K562 (cell line): ENCODE results near the gene SLA2. TPM values are rescaled to one million over a fixed set of nuclear protein-coding genes. Genes with fewer than 3 reads are reported as not detected.

Source experiments
- ARID1B ChIP-seq: fragments of 450-650 bp; IDR thresholded peaks from 2 replicates; pipeline ENCODE4 v1.6.1; 2016; ENCODE audit warnings: antibody characterized with exemption, mild to moderate bottlenecking, inconsistent platforms
- ARID2 ChIP-seq: fragments of 450-650 bp; IDR thresholded peaks from 2 replicates; pipeline ENCODE4 v1.6.1; 2017; ENCODE audit warnings: antibody characterized with exemption, mild to moderate bottlenecking
- CEBPG ChIP-seq, 3 experiments: fragments of 200-800 bp in 1 of 3; sonication (Bioruptor generic) in 1 of 3; sonication (generic) in 1 of 3; formaldehyde crosslinking in 1 of 3; IDR thresholded peaks in 2 of 3; conservative IDR thresholded peaks in 1 of 3; 2 replicates each; pipeline versions ENCODE4 v1.6.1 to v1.8.0; 2016 to 2022; ENCODE audit warnings: missing compliant biosample characterization in 2 of 3, missing genetic modification characterization in 2 of 3, mild to moderate bottlenecking in 1 of 3, missing genetic modification reagents in 1 of 3
- CREM ChIP-seq: IDR thresholded peaks from 2 replicates; pipeline ENCODE4 v1.6.1; 2014; ENCODE audit warnings: antibody characterized with exemption, low read depth
- FOXK2 ChIP-seq, 2 experiments: fragments of 450-650 bp; IDR thresholded peaks in 1 of 2; conservative IDR thresholded peaks in 1 of 2; 2 replicates each; pipeline ENCODE4 v1.6.1; 2016; ENCODE audit warnings: low read depth in 2 of 2, mild to moderate bottlenecking in 1 of 2
- GABPB2 ChIP-seq: fragments of 250-450 bp; sonication (Bioruptor Pico); conservative IDR thresholded peaks from 2 replicates; pipeline ENCODE4 v1.5.1; 2021; ENCODE audit warnings: mild to moderate bottlenecking
- HLTF ChIP-seq: fragments of 450-650 bp; IDR thresholded peaks from 2 replicates; pipeline ENCODE4 v1.6.1; 2016
- HSF4 ChIP-seq: fragments of 250-450 bp; sonication (Bioruptor Pico); IDR thresholded peaks from 2 replicates; pipeline ENCODE4 v2.1.2; 2022; ENCODE audit warnings: mild to moderate bottlenecking, moderate library complexity, borderline replicate concordance
- NCOA2 ChIP-seq, 2 experiments: fragments of 450-650 bp; IDR thresholded peaks; 2 replicates each; pipeline ENCODE4 v1.6.1; 2018; ENCODE audit warnings: mild to moderate bottlenecking in 2 of 2, moderate library complexity in 1 of 2; ENCODE audit not compliant: partially characterized antibody in 2 of 2
- NFRKB ChIP-seq: fragments of 450-650 bp; IDR thresholded peaks from 2 replicates; pipeline ENCODE4 v1.6.1; 2016; ENCODE audit warnings: low read depth
- PHF21A ChIP-seq: fragments of 450-650 bp; IDR thresholded peaks from 2 replicates; pipeline ENCODE4 v1.6.1; 2017; ENCODE audit warnings: low read depth, borderline replicate concordance
- RBFOX2 ChIP-seq: fragments of 200-400 bp; formaldehyde crosslinking; IDR thresholded peaks from 2 replicates; pipeline ENCODE4 v1.6.1; 2017; ENCODE audit warnings: low read depth, mild to moderate bottlenecking, low read length, moderate library complexity
- RBM25 ChIP-seq: fragments of 200-400 bp; formaldehyde crosslinking; IDR thresholded peaks from 2 replicates; pipeline ENCODE4 v1.6.1; 2018; ENCODE audit warnings: low read length, low read depth, moderate library complexity; ENCODE audit not compliant: severe bottlenecking
- RBM39 ChIP-seq: fragments of 200-400 bp; formaldehyde crosslinking; optimal IDR thresholded peaks from 2 replicates; pipeline ENCODE3; 2018; ENCODE audit warnings: low read depth, low read length
- RFX1 ChIP-seq: fragments of 450-650 bp; IDR thresholded peaks from 2 replicates; pipeline ENCODE4 v1.6.1; 2016; ENCODE audit warnings: mild to moderate bottlenecking, moderate library complexity
- SIN3A ChIP-seq, 2 experiments: fragments of 150-350 bp in 1 of 2; IDR thresholded peaks; 2 replicates each; pipeline ENCODE4 v1.6.1; 2011 to 2016; ENCODE audit warnings: borderline replicate concordance in 2 of 2, low read depth in 2 of 2, low read length in 2 of 2, mild to moderate bottlenecking in 2 of 2, moderate library complexity in 2 of 2; ENCODE audit not compliant: control insufficient read depth in 1 of 2
- SMARCB1 ChIP-seq: IDR thresholded peaks from 2 replicates; pipeline ENCODE4 v1.6.1; 2011; ENCODE audit warnings: improper control_type of control experiment, low read depth; ENCODE audit not compliant: insufficient read length
- SNRNP70 ChIP-seq: fragments of 200-400 bp; formaldehyde crosslinking; optimal IDR thresholded peaks from 2 replicates; pipeline ENCODE3; 2017; ENCODE audit warnings: low read depth, low read length
- TCF3 ChIP-seq: sonication (generic); formaldehyde crosslinking; IDR thresholded peaks from 2 replicates; pipeline ENCODE4 v1.4.0; 2020; ENCODE audit warnings: mild to moderate bottlenecking, missing genetic modification reagents
- TFAP4 ChIP-seq: sonication (generic); formaldehyde crosslinking; IDR thresholded peaks from 2 replicates; pipeline ENCODE4 v1.8.0; 2022; ENCODE audit warnings: missing genetic modification reagents, mild to moderate bottlenecking, moderate library complexity, borderline replicate concordance
- TRIM24 ChIP-seq, 2 experiments: fragments of 450-650 bp; IDR thresholded peaks; 2 replicates each; pipeline ENCODE4 v1.6.1; 2016
- U2AF1 ChIP-seq: fragments of 200-400 bp; formaldehyde crosslinking; optimal IDR thresholded peaks from 2 replicates; pipeline ENCODE3; 2017; ENCODE audit warnings: mild to moderate bottlenecking, low read depth, low read length, moderate library complexity
- ZKSCAN1 ChIP-seq: fragments of 150-350 bp; IDR thresholded peaks from 2 replicates; pipeline ENCODE4 v1.6.1; 2016; ENCODE audit warnings: low read depth, low read length
- ZNF239 ChIP-seq: fragments of 250-450 bp; sonication (Bioruptor Pico); IDR thresholded peaks from 2 replicates; pipeline ENCODE4 v1.4.0; 2020; ENCODE audit warnings: mild to moderate bottlenecking
- ZNF263 ChIP-seq: sonication (generic); formaldehyde crosslinking; IDR thresholded peaks from 2 replicates; pipeline ENCODE4 v1.8.0; 2022; ENCODE audit warnings: mild to moderate bottlenecking, missing genetic modification reagents, borderline replicate concordance
- ZNF316 ChIP-seq: fragments of 450-650 bp; IDR thresholded peaks from 2 replicates; pipeline ENCODE4 v1.6.1; 2016
- polyA plus RNA-seq, 8 experiments: library from polyadenylated mRNA; depleted of rRNA in 4 of 8; stranded (reverse) in 5 of 8; unstranded in 3 of 8; fragments of >200 nt; fragmentation: Nextera tagmentation in 2 of 8; fragmentation: Illumina TruSeq in 1 of 8; extraction: Ambion mirVana in 2 of 8; extraction: Trizol in 1 of 8; gene quantifications; 2 replicates each; pipeline versions ENCODE4 v1.2.1 to v1.2.3, GENCODE V29; 2011 to 2014; ENCODE audit warnings: inconsistent platforms in 1 of 8, missing spikeins in 1 of 8
- total RNA-seq, 7 experiments: library from RNA; depleted of rRNA in 6 of 7; stranded (reverse); fragments of >200 nt in 6 of 7; fragmentation: Illumina TruSeq in 2 of 7; extraction: Trizol in 2 of 7; gene quantifications; 2 replicates each; pipeline versions ENCODE4 v1.2.1 to v1.2.3, GENCODE V29; 2011 to 2021; ENCODE audit warnings: low replicate concordance in 1 of 7

SLA2 gene
- total and polyA plus RNA-seq, 9 of the 15 experiments (the other 6 are each of a cell fraction or from before 2014, with no cell fraction given): 0.07 TPM; not detected in 7

GRCh38 chr20:36571564-36572504, 74.2 kb downstream of the SLA2 start (continued):
- TF ChIP-seq FOXK2 (conservative IDR thresholded peaks at IDR 0.05 in 1 of 2, IDR thresholded peaks at IDR 0.05 in 1 of 2; ENCODE audit: low read depth in 2 of 2) (no peak), ZNF239 (CRISPR knock-in tag) (no peak), NCOA2 (IDR thresholded peaks at IDR 0.05; ENCODE audit: partially characterized antibody in 2 of 2) (no peak), ARID1B (peak; percentile 63), ZKSCAN1 (no peak), NFRKB (0 out of 2 replicates have a peak, but pooled peaks have one; percentile 49), SMARCB1 (no peak), RFX1 (no peak), HLTF (no peak), PHF21A (no peak), CEBPG (CRISPR knock-in tag; IDR thresholded peaks at IDR 0.05) (no peak), CEBPG (tag; conservative IDR thresholded peaks at IDR 0.05 in 1 of 2, IDR thresholded peaks at IDR 0.05 in 1 of 2) (no peak), SNRNP70 (no peak), TFAP4 (CRISPR knock-in tag) (peak; percentile 24; the same call in 1 of the 2 replicates), ZNF263 (peak; percentile 36; the same call in 1 of the 2 replicates), RBM39 (no peak), GABPB2 (CRISPR knock-in tag) (no peak), ZNF316 (no peak), HSF4 (CRISPR knock-in tag) (no peak), TCF3 (CRISPR knock-in tag) (peak; percentile 40; the same call in 1 of the 2 replicates), CREM (peak; percentile 23; the same call in 1 of the 2 replicates), ARID2 (no peak), RBFOX2 (no peak), SIN3A (IDR thresholded peaks at IDR 0.05; ENCODE audit: borderline replicate concordance in 2 of 2, control insufficient read depth in 1 of 2, low read depth in 2 of 2, low read length in 2 of 2) (no peak), TRIM24 (IDR thresholded peaks at IDR 0.05) (no peak), RBM25 (peak; percentile 9), U2AF1 (no peak)
